Right lobe of liver (tissue), 6 donors: ENCODE data around the gene MYO15B. TPM values are rescaled to one million over a fixed set of nuclear protein-coding genes. Genes with fewer than 3 reads are reported as not detected.

ENCODE experiments used
- ATAC-seq, 4 donors: fragments of 200-7000 bp; cut with Tn5 transposase; one replicate each; pipeline ENCODE4 v1.9.1; 2020; ENCODE audit warnings: mild to moderate bottlenecking in 4 of 4, moderate library complexity in 4 of 4
- DNase-seq, 3 donors: peaks; one replicate each; pipeline ENCODE4 v3.0.0-alpha.2; 2020
- H3K27ac ChIP-seq, 3 donors: fragments of 200-600 bp; one replicate each; pipeline ENCODE4 v1.8.0; 2022
- H3K27me3 ChIP-seq, 2 donors: fragments of 200-600 bp; one replicate each; pipeline ENCODE4 v1.8.0; 2022
- H3K36me3 ChIP-seq, 4 donors: fragments of 200-600 bp; sonication (generic) in 1 of 4; one replicate each; pipeline versions ENCODE4 v1.5.1 to v1.8.0; 2017 to 2022; ENCODE audit warnings: control low read depth in 1 of 4
- H3K4me1 ChIP-seq, 4 donors: fragments of 200-600 bp; sonication (generic) in 1 of 4; one replicate each; pipeline versions ENCODE4 v1.5.1 to v1.8.0; 2017 to 2022; ENCODE audit warnings: control low read depth in 1 of 4
- H3K4me3 ChIP-seq, 3 donors: fragments of 200-600 bp; one replicate each; pipeline ENCODE4 v1.8.0; 2022
- H3K9me3 ChIP-seq, 4 donors: fragments of 200-600 bp; sonication (generic) in 1 of 4; one replicate each; pipeline versions ENCODE4 v1.5.1 to v1.8.0; 2017 to 2022; ENCODE audit warnings: control low read depth in 1 of 4
- CTCF ChIP-seq, 4 donors: fragments of 200-600 bp in 3 of 4; fragments of 450-650 bp in 1 of 4; IDR thresholded peaks; one replicate each; pipeline versions ENCODE4 v1.5.1 to v1.8.0; 2016 to 2022; ENCODE audit warnings: antibody characterized with exemption in 4 of 4, mild to moderate bottlenecking in 2 of 4
- POLR2A ChIP-seq: fragments of 450-650 bp; IDR thresholded peaks from one replicate; pipeline ENCODE4 v1.6.1; 2017; ENCODE audit warnings: antibody characterized with exemption, mild to moderate bottlenecking
- WGBS: methylation state at CpG from one replicate; pipeline ENCODE4 v1.1.6; 2018; ENCODE audit warnings: low coverage, low lambda C conversion rate; ENCODE audit not compliant: insufficient coverage; ENCODE audit errors: missing lambda C conversion rate; 5-methylcytosine and 5-hydroxymethylcytosine counted together
- intact Hi-C, 2 donors: fragments of 100-400 bp; cut with DNase I; formaldehyde crosslinking; loops; one replicate each; pipeline versions ENCODE4 v1.11.2 to v1.14.1; 2022
- total RNA-seq, 6 experiments: library from RNA; depleted of rRNA in 2 of 6; stranded (reverse); fragments of >200 nt in 2 of 6; fragmentation: NEBNext Ultra II Directional in 3 of 6; extraction: Animal tissue kit (Norgen Biotek cat#: 25700) in 3 of 6; gene quantifications; one replicate each; pipeline versions ENCODE4 v1.1.0 to v1.2.4, GENCODE V29; 2016 to 2023
- donor health status: DM: no; HTN: yes; CAD: no.
- donor health status: DM: no; HTN: no; CAD: no.
- donor health status: DM: no; HTN: no; CAD: no.
- donor health status: DM: no; HTN: yes; CAD: no.
- donor health status: DM: no; HTN: yes; CAD: no.

MYO15B gene
- total RNA-seq, 6 experiments from 2014 or later, result 26.4 to 104 (median 52.9) TPM

- Histone ChIP-seq H3K27ac (no peak overlapping the region), H3K4me1 (peaks cover 0 to 8% (median 3%) of the 10 kb centered on the region in 4 donors), H3K36me3 (peaks cover 0 to 50% (median 9%) of the 10 kb centered on the region in 4 donors), H3K27me3 (no peaks in the 10 kb centered on the region), H3K9me3 (no peaks in the 10 kb centered on the region), H3K4me3 (no peak overlapping the region)
- TF ChIP-seq CTCF (IDR thresholded peaks at IDR 0.05) (no peak), POLR2A (no peak)
- peak in 1 of 3 donors; percentile 4 for DNase-seq
- intact Hi-C loops, result no loop called here
- WGBS, result 94% methylated on average over 2 of the region's 4 CpGs
- ATAC-seq, result no peak
Measured at GRCh38 chr17:75661531-75661930, 73.9 kb downstream of the MYO15B start.

GRCh38 chr17:75662511-75662910, 74.9 kb downstream of the MYO15B start:
- Histone ChIP-seq H3K27me3 (no peaks in the 10 kb centered on the region), H3K4me1 (peaks cover 0 to 8% (median 3%) of the 10 kb centered on the region in 4 donors), H3K36me3 (peaks cover 0 to 43% (median 9%) of the 10 kb centered on the region in 4 donors), H3K27ac (no peak overlapping the region), H3K9me3 (no peaks in the 10 kb centered on the region), H3K4me3 (no peak overlapping the region)
- no CpG with 5 or more reads among the region's 9 CpGs for whole genome bisulfite sequencing
- ATAC-seq (no peak), DNase-seq (no peak)
- intact Hi-C loops, result no loop called here
- TF ChIP-seq POLR2A, result no peak
- no peak for TF ChIP-seq CTCF (IDR thresholded peaks at IDR 0.05)

- TF ChIP-seq POLR2A, result no peak
- TF ChIP-seq CTCF (IDR thresholded peaks at IDR 0.05), result no peak
- DNase-seq (no peak), ATAC-seq (no peak)
- Histone ChIP-seq H3K27me3 (no peaks in the 10 kb centered on the region), H3K9me3 (no peaks in the 10 kb centered on the region), H3K4me3 (no peak overlapping the region), H3K36me3 (peaks cover 0 to 43% (median 10%) of the 10 kb centered on the region in 4 donors), H3K4me1 (peaks cover 0 to 17% (median 6%) of the 10 kb centered on the region in 4 donors), H3K27ac (no peak overlapping the region)
- intact Hi-C loops, result no loop called here
- 89% methylated on average over 3 of the region's 3 CpGs for WGBS
Measured at GRCh38 chr17:75664099-75664549, 76.5 kb downstream of the MYO15B start.

- no peak for ATAC-seq
- H3K4me1 ChIP-seq, result peaks cover 0 to 17% (median 6%) of the 10 kb centered on the region in 4 donors
- no peak overlapping the region for H3K27ac ChIP-seq
- intact Hi-C loops, result no loop called here
- H3K27me3 ChIP-seq, result no peaks in the 10 kb centered on the region
- WGBS, result 83% methylated on average over 4 of the region's 10 CpGs
- H3K4me3 ChIP-seq, result peak overlapping the region in 2 of 3 donors; percentile 86 to 93
- DNase-seq, result peak in 1 of 3 donors; percentile 37
- TF ChIP-seq CTCF (IDR thresholded peaks at IDR 0.05), result no peak
- no peak for TF ChIP-seq POLR2A
- no peaks in the 10 kb centered on the region for H3K9me3 ChIP-seq
- peaks cover 0 to 53% (median 15%) of the 10 kb centered on the region in 4 donors for H3K36me3 ChIP-seq
Measured at GRCh38 chr17:75665981-75666380, 78.4 kb downstream of the MYO15B start.
